ENCODE results near the gene HNRNPA3. TPM values are rescaled to one million over a fixed set of nuclear protein-coding genes. Genes with fewer than 3 reads are reported as not detected.
"Not testable (repeated sequence)": the region's sequence is repeated elsewhere in the genome, so short reads cannot be mapped to it uniquely, and the experiment has no call there.

HNRNPA3 gene
- total RNA-seq, 2 experiments from 2014 or later = 68.2 to 450 TPM

DNA sequence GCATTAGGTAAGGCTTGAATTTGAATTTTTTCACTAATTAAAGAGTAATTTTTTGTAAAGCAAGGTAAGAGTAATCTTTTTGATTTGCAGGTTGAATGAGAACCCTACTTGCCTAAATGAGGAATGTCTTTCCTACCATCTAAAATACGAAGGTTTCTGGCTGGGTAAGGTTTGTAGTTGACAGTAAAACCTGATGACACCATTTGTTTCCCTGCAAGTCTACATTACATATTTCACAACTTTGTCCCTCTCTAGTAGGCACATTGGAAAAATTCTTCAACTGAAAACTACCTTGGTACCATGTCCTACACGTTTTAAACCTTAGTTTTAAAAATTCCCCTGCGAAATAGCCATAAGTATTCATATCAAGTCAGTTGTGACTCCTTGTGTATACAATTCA, 9.4 kb downstream of the HNRNPA3 start:
- POLR2A ChIA-PET = interaction anchor here (0.8 to 1.3 kb wide), 2 partner anchors 10 to 18 kb away, joined by 3 read pairs; no protein-coding TSS in a partner anchor
- TF ChIP-seq, protein P1, sequence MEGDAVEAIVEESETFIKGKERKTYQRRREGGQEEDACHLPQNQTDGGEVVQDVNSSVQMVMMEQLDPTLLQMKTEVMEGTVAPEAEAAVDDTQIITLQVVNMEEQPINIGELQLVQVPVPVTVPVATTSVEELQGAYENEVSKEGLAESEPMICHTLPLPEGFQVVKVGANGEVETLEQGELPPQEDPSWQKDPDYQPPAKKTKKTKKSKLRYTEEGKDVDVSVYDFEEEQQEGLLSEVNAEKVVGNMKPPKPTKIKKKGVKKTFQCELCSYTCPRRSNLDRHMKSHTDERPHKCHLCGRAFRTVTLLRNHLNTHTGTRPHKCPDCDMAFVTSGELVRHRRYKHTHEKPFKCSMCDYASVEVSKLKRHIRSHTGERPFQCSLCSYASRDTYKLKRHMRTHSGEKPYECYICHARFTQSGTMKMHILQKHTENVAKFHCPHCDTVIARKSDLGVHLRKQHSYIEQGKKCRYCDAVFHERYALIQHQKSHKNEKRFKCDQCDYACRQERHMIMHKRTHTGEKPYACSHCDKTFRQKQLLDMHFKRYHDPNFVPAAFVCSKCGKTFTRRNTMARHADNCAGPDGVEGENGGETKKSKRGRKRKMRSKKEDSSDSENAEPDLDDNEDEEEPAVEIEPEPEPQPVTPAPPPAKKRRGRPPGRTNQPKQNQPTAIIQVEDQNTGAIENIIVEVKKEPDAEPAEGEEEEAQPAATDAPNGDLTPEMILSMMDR (conservative IDR thresholded peaks at IDR 0.05; ENCODE audit: low read length) = no peak
- TF ChIP-seq EZH2phosphoT487 (IDR thresholded peaks at IDR 0.05; ENCODE audit: borderline replicate concordance, low read depth, low read length) = no peak
- Histone ChIP-seq H4K20me1 (ENCODE audit: insufficient read depth, low read length) (peaks cover 32% of the 10 kb centered on the region), H3K4me1 (ENCODE audit: insufficient read depth, low read length, poor library complexity, severe bottlenecking) (peaks cover 7% of the 10 kb centered on the region), H3K79me2 (ENCODE audit: insufficient read depth, low read depth, low read length) (peaks cover 35% of the 10 kb centered on the region), H3K9me2 (ENCODE audit: insufficient read depth, low read length) (no peaks in the 10 kb centered on the region), H3K4me2 (ENCODE audit: low read length) (no peak overlapping the region), H2AFZ (ENCODE audit: low read length) (no peak overlapping the region), H3K27ac (ENCODE audit: low read depth, low read length, poor library complexity, severe bottlenecking) (no peak overlapping the region), H3K9me3 (ENCODE audit: low read length) (no peaks in the 10 kb centered on the region), H3K36me3 (ENCODE audit: insufficient read depth, low read length) (peaks cover 79% of the 10 kb centered on the region), H3K4me3 (ENCODE audit: low read depth, low read length, poor library complexity, severe bottlenecking) (no peak overlapping the region)
- no TSS peak for BruUV-seq (replicated peaks)
- intact Hi-C loops (cut with micrococcal nuclease; ENCODE audit: unreplicated experiment) = no loop called here
- DNase-seq (ENCODE audit: low spot score) = no peak
- CTCF ChIA-PET (ENCODE audit: unreplicated experiment) = no interaction called here

DNA sequence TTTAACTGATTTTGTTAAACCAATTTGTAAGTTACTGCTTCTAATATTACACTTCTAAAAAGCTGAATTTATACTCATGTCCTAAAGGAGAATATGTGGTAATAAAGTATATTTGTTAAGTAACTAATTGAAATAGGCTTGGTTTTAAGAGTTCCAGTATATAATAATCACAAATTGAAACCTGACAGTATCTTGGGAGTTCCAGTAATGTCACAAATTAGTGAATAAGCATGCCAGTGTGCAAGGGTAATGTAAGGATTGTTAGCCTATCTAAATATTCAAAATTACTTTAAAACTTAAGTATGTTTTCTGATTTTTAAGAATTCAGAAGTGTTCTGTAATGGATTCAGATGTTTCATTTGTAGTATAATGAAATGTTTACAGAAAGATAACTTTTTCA, 10.8 kb downstream of the HNRNPA3 start:
- Histone ChIP-seq H3K36me3 (ENCODE audit: insufficient read depth, low read length) (peaks cover 74% of the 10 kb centered on the region), H4K20me1 (ENCODE audit: insufficient read depth, low read length) (peaks cover 26% of the 10 kb centered on the region), H3K79me2 (ENCODE audit: insufficient read depth, low read depth, low read length) (peaks cover 20% of the 10 kb centered on the region; the same call in 1 of the 2 replicates)
- DNase-seq (ENCODE audit: low spot score); POLR2A ChIA-PET; H3K9me3 ChIP-seq (ENCODE audit: low read length); H3K9me2 ChIP-seq (ENCODE audit: insufficient read depth, low read length); intact Hi-C loops (cut with micrococcal nuclease; ENCODE audit: unreplicated experiment); H3K4me2 ChIP-seq (ENCODE audit: low read length); H3K4me3 ChIP-seq (ENCODE audit: low read depth, low read length, poor library complexity, severe bottlenecking); BruUV-seq (replicated peaks); H3K4me1 ChIP-seq (ENCODE audit: insufficient read depth, low read length, poor library complexity, severe bottlenecking); CTCF ChIA-PET (ENCODE audit: unreplicated experiment); H3K27ac ChIP-seq (ENCODE audit: low read depth, low read length, poor library complexity, severe bottlenecking); H2AFZ ChIP-seq (ENCODE audit: low read length): not testable (repeated sequence)

DNA sequence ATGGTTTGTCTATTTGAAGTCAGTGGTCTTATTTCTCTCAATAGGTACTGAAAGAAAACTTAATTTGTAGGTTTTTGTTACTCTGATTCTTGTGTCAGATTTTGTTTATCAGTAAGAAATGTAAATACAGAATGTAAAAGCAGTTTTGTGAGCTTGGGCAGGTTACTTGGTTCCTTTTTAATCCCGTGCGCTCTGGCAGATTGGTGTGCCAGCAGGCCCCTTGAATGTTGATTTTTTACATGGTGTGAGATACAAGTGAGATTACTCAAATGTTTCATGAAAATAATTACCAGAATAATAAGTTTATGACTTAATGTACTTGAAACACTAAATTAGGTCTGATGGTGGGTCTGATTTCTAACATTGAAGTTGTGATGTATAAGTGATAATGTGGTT, 13.4 kb downstream of the HNRNPA3 start:
- Histone ChIP-seq H3K4me1 (ENCODE audit: insufficient read depth, low read length, poor library complexity, severe bottlenecking) (peaks cover 6% of the 10 kb centered on the region), H3K9me3 (ENCODE audit: low read length) (no peaks in the 10 kb centered on the region)
- BruUV-seq (replicated peaks) = no TSS peak

More for the DNA sequence above, 13.4 kb downstream of the HNRNPA3 start:
- intact Hi-C loops (cut with micrococcal nuclease; ENCODE audit: unreplicated experiment) = loop anchor here (5.0 kb wide), 1 partner anchor 36 kb away; the partner anchor contains the start of gene NFE2L2
- ChIA-PET CTCF (ENCODE audit: unreplicated experiment) (no interaction called here), POLR2A (interaction anchor here (1.1 to 2.1 kb wide), 2 partner anchors 9 to 12 kb away, joined by 3 to 8 read pairs; no protein-coding TSS in a partner anchor)
- Histone ChIP-seq H3K9me2 (ENCODE audit: insufficient read depth, low read length) (no peaks in the 10 kb centered on the region), H3K27ac (ENCODE audit: low read depth, low read length, poor library complexity, severe bottlenecking) (no peak overlapping the region), H2AFZ (ENCODE audit: low read length) (no peak overlapping the region), H3K36me3 (ENCODE audit: insufficient read depth, low read length) (peaks cover 76% of the 10 kb centered on the region), H3K4me3 (ENCODE audit: low read depth, low read length, poor library complexity, severe bottlenecking) (no peak overlapping the region), H4K20me1 (ENCODE audit: insufficient read depth, low read length) (peaks cover 17% of the 10 kb centered on the region; the same call in 1 of the 2 replicates), H3K4me2 (ENCODE audit: low read length) (no peak overlapping the region), H3K79me2 (ENCODE audit: insufficient read depth, low read depth, low read length) (peaks cover under 1% of the 10 kb centered on the region; the same call in 1 of the 2 replicates)
- DNase-seq (ENCODE audit: low spot score) = no peak
- TF ChIP-seq, protein P1 (conservative IDR thresholded peaks at IDR 0.05; ENCODE audit: low read length) = no peak
- no peak for TF ChIP-seq EZH2phosphoT487 (IDR thresholded peaks at IDR 0.05; ENCODE audit: borderline replicate concordance, low read depth, low read length)

All from OCI-LY7 (cell line).